Measurements from ENCODE around the gene NINL. TPM values are rescaled to one million over a fixed set of nuclear protein-coding genes. Genes with fewer than 3 reads are reported as not detected.
"Not testable (repeated sequence)": the region's sequence is repeated elsewhere in the genome, so short reads cannot be mapped to it uniquely, and the experiment has no call there.

The NINL gene
- total RNA-seq, 1 donor from 2014 or later = 20.1 TPM

DNA sequence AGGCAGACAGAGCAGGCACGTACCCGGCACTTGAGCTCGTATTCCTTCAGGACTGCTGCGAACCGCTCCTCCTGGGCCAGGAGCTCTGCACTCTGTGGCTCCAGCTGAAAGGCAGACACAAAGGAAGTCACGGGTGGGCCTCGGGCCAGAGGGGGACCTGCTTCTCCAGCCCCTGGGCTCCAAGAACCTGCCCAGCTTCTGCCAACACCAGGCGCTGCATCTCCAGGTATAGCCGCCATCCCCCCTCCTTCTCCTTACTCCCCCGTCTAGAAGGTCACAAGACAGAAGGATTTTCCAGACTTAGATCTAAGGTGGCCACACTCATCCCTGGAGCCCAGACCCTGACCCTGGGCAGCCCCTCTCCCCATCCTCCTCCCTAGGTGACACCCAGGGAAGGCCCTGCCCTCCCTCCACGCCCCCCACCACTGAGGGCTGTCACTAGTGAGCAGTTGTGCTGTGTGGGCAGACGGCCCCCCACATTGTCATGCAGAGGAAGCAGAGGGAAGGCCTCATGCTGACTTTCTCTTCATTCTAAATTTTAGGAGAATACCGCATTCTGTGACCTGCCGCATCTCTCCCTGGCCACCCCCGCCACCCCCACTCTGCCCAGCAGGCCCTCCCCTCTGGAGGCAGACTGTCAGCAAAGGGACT is 96.0 kb downstream of the NINL start:
- no peak for DNase-seq (ENCODE audit: low spot score)
- no peak for ATAC-seq

DNA sequence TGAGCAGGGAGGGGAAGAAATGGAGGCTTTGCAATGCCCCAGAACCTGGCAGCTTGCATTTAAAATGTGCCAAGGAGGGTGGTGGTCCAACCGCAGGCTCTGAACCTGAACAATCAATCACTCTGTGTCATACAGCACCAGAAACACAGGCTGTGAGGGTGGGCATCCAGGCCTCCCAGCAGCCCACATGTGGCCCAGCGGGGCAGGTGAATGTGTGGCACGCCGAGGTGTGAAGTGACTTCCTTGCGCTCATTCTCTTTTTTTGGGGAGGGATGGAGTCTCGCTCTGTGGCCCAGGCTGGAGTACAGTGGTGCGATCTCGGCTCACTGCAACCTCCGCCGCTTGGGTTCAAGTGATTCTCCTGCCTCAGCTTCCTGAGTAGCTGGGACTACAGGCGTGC is 97.4 kb downstream of the NINL start:
- DNase-seq (ENCODE audit: low spot score) = no peak

DNA sequence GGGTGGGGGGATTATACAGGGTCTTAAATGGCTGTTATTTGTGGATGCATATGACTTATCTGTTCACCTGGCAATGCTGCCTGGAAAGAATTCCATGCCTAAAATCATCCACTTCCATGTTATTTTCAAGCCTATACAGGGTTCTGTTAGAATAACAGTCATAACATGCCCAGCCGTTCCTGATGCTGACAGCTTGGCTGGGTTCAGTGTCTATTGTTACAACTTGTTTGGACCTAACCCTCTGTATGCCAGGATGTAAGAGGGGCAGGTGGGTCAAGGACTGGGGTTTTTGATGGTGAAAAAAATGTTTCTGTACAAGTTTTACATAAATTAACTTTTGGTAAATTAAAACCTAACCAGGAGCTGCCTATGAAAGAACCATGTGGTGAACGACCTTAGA is 98.0 kb downstream of the NINL start:
- no peak for ATAC-seq
- no peak for DNase-seq (ENCODE audit: low spot score)

More for the DNA sequence above, 97.4 kb downstream of the NINL start:
- no peak for ATAC-seq

DNA sequence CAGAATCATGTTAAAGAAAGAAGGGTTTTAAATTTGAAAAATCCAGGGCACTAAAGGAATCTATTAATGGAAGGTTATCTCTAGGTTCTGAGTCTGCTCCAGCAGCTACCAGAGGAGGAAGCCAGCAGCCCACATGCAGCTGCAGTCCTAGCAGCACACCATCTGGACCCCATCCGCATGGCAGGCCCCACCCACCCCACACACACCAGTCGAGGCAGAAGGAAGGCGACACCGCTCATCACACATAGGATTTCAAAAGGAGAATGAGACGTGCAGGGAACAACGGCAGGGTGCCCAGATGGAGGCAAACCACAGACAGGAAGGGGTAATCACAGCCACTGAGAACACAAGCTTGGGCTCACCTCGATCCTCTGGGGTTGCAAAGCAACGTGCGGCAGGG is 99.0 kb downstream of the NINL start:
- ATAC-seq (no peak), DNase-seq (ENCODE audit: low spot score) (no peak)

- DNase-seq (ENCODE audit: low spot score) (no peak), ATAC-seq (no peak)
Observed at GRCh38 chr20:25485872-25486271, 99.5 kb downstream of the NINL start.

GRCh38 chr20:25484911-25485511 is 100.3 kb downstream of the NINL start:
- ATAC-seq (no peak), DNase-seq (ENCODE audit: low spot score) (no peak)

DNA sequence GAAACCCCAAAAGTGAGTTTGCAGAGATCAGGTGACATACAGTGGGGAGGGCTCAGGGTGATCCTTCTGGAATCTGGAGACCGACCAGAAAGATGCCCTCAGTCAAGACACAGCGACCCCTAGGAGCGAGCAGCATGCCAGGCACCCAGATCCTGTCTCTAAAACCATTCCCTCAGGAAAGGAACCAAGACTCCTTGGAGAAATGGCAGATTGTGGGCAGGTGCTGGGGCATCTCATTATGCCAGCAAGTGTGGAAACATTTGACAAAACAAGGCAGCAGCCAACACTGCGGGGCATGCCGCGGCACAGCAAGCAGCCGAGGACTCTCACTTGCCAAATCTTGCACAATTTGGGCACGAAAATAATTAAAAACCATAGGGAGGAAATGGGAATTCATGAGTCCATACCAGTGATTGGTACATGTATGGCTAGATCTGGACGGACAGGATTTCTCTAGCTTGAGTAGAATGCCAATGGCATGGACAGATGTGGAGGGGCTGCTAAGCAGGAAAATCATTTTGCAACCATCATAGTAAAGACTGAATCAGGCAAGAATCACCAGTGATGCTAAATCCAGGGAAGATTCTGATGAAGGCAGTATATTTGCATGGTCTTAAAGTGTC is 101.0 kb downstream of the NINL start:
- ATAC-seq (no peak), DNase-seq (ENCODE audit: low spot score) (no peak)

- ATAC-seq (no peak), DNase-seq (ENCODE audit: low spot score) (no peak)
Observed at GRCh38 chr20:25483431-25484132, 101.7 kb downstream of the NINL start.

GRCh38 chr20:25481918-25482253 is 103.4 kb downstream of the NINL start:
- no peak for DNase-seq (ENCODE audit: low spot score)
- ATAC-seq = no peak

DNA sequence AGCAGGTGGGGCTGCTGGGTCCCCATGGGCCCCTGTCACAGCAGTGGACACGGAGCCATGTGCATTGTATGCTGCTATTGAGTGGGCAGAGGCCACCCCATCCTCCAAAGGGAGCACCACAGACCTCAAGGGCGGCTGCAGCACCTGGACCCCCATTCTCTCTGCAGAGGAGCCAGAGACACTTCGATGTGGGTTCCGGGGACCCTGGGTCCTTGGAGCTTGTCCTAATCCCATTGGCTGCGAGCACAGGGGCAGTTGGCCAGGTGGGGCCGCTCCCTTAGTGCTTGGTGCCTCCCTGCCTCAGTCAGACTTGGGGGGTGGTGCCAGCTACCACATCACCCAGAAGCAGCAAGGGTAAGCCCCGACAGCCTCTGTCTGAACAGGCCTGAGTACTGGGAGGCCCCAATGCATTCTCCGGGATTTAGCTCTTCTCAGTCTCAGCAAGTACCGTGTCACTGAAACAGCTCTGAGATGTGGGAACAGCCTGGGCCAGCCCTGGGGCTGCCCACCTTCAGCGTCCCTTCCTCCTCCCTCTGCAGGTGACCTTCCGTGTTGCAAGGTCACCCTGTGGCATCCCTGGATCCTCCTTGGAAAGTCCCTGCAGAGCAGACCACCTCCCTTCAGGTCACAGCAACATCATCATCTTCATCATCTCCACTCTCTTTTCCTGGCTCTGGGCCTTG is 104.0 kb downstream of the NINL start:
- no peak for DNase-seq (ENCODE audit: low spot score)
- no peak for ATAC-seq

DNA sequence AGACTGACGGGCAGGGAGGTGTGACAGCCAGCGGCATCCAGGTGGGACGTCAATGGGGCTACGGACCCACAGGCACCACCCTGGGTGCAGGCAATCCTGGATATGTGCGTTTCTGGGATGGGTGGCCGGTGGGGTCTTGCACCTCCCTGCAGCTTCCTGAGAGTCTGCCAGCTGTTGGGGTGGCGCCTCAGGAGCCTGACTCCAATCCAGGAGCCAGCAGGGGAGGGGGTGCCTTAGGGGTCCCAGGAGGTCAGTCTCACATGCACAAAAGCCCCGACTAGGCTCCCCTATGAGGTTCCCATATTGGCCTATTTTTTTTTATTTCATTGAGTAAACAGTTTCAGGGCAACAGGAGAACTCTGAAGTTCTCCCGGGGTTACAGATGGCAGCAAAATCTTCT is 104.5 kb downstream of the NINL start:
- DNase-seq (ENCODE audit: low spot score) (no peak), ATAC-seq (no peak)

- no peak for ATAC-seq
Observed at GRCh38 chr20:25480156-25480555, 105.2 kb downstream of the NINL start.

DNA sequence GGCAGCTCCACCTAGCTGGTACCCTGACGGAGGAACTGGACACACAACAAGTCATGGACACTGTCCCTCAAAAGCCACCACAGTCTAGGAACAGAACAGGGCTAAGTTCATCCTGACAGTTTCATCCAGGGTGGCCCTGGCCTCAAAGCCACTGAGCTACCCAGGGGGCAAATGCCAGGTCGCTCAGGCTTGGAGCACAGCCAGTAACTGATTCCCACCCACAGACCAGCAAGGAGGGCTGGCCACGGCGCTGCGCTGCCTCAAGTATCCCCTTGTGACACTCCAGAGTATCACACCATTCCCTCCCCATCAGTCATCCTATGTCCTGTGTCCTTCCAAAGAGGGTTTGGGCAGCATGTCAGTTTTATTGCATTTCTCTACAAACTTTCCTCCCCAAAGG is 105.7 kb downstream of the NINL start:
- ATAC-seq (no peak), DNase-seq (ENCODE audit: low spot score) (no peak)

More at GRCh38 chr20:25480156-25480555, 105.2 kb downstream of the NINL start:
- DNase-seq (ENCODE audit: low spot score) = no peak

DNA sequence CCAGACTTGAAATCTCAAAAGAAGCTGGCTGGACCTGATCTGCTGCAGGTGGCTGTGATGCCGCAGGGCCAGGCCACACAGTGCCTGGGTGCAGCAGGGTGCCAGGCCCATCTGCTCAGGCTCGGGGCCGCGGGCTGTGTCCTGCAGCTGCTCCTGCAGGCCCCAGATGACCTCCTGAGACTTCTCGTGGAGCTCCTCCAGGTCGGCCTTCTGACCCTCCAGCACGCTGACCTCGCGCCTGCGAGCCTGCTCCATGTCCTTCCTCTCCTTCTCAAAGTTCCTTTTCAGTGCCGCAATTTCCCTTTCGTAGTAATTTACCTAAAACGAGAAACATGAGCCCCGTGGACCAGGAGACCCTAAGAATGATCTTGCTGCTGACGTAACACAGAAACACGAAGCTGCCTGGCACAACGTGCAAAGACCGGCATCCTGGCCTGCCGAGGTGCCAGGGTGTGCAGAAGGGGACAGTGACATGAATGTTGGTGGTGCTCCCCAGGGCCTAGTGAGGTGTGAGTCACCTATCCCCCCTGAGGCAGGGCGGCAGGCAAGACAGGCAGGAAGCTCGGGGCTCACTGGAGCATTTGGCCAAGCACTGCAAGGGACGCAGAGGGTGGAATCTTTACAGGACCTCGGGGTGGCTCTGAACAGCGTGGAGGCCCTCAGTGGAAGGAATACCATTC is 106.3 kb downstream of the NINL start:
- no peak for ATAC-seq

GRCh38 chr20:25477014-25477882 is 108.1 kb downstream of the NINL start:
- DNase-seq (ENCODE audit: low spot score) (no peak), ATAC-seq (no peak)

More for the DNA sequence above, 106.3 kb downstream of the NINL start:
- peak; percentile 40 for DNase-seq (ENCODE audit: low spot score)

- DNase-seq (ENCODE audit: low spot score) (peak; percentile 41), ATAC-seq (no peak)
Observed at GRCh38 chr20:25476106-25477013, 109.0 kb downstream of the NINL start.

DNA sequence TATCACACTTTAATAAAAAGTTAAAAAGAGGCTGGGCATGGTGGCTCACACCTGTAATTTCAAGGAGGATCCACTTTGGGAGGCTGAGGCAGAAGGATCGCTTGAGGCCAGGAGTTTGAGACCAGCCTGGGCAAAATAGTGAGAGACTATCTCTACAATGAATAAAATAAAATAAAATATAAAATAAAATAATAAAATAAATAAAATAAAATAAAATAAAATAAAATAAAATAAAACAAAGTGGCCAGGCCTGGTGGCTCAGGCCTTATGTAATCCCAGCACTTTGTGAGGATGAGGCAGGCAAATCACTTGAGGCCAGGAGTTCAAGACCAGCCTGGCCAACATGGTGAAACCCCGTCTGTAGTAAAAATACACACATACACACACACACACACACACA is 112.0 kb downstream of the NINL start:
- not testable (repeated sequence) for ATAC-seq; DNase-seq (ENCODE audit: low spot score)

- no peak for ATAC-seq
- DNase-seq (ENCODE audit: low spot score) = no peak
Observed at GRCh38 chr20:25471020-25471419, 114.3 kb downstream of the NINL start.

- peak; percentile 72 for ATAC-seq
- no peak for DNase-seq (ENCODE audit: low spot score)
Observed at GRCh38 chr20:25470045-25470444, 115.3 kb downstream of the NINL start.

Data from left lobe of liver (tissue), 2 donors.